NCI-H2227 (cell line): Measurements from ENCODE around the gene BRD8.
"Not testable (repeated sequence)": the region's sequence is repeated elsewhere in the genome, so short reads cannot be mapped to it uniquely, and the experiment has no call there.

Experiments used
- DNase-seq: peaks from one replicate; lab custom pipeline; 2025; ENCODE audit not compliant: unreplicated experiment; lab: John Stamatoyannopoulos, UW

The BRD8 gene

DNA sequence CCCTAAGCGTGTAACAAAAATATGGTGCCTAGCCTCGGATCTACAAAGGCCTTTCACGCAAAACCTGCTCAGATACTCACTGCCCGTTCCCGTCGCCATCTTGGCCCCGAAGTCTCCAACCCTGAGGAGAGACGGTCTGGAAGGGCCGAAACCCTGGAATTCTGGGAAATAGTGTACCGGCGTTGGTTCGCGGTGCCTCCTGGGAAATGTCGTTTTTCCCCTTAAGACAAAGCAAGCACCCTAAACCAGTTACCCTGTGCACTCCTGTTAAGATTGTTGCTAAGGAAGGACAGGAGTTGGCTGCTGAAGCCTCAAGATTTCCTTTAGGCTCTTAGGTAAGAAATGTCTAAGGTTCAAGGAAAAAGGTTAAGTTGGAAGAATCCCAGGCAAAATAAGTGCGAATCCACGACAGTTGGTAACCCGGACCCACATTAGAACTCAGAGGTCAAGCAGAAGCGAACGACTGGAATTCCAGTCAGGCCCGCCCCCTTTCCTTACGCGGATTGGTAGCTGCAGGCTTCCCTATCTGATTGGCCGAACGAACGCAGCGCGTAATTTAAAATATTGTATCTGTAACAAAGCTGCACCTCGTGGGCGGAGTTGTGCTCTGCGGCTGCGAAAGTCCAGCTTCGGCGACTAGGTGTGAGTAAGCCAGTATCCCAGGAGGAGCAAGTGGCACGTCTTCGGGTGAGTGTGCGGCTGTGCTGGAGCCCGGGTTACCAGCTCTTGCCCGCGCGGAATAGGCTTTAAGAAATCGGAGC, at the start of gene BRD8, which contains the start of gene KIF20A:
Gene BRD8, minus strand, starts transcription at position 115 of the 761 bp plus-strand sequence. Its CDS starts 16 bp downstream, at position 99.
Gene KIF20A, plus strand, starts transcription at position 597 of the 761 bp plus-strand sequence. CDS start 569 bp downstream, outside the sequence.
- peak; percentile 94 for DNase-seq

- no peak for DNase-seq
Observed at GRCh38 chr5:138226910-138227309, 48.5 kb upstream of the BRD8 start.

GRCh38 chr5:138224712-138225111, 46.3 kb upstream of the BRD8 start:
- no peak for DNase-seq

DNA sequence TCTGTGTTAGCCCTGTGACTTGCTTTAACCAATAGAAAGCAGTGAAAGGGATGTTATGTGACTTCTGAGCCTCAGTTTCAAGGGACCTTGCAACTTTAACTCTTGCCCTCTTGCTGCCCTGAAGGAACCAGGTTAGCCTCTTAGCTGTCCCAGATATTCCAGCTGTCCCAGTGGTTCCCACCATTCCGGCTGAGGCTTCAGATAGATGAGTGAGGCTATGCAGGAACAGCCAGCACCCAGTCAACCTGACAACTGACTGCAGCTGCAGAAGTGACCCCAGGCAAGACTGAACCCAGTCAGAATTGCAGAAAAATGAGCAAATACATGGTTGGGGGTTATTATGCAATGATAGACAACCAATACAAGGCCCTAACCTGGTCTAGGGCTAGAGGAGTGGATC, 45.1 kb upstream of the BRD8 start:
- no peak for DNase-seq

DNA sequence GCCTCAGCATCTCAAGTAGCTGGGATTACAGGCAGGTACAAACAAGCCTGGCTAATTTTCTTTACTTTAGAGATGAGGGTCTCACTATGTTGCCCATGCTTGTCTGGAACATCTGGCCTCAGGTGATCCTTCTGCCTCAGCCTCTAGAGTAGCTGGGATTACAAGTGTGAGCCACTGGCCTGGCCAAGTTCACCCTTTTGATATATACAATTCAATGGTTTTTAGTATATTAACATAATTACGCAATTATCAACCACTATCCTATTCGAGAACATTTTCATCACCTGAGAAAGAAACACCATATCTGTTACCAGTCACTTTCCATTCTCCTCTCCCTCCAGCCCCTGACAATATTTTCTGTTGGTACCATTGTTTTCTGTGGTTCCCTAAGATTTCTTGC, 38.4 kb upstream of the BRD8 start:
- no peak for DNase-seq

DNA sequence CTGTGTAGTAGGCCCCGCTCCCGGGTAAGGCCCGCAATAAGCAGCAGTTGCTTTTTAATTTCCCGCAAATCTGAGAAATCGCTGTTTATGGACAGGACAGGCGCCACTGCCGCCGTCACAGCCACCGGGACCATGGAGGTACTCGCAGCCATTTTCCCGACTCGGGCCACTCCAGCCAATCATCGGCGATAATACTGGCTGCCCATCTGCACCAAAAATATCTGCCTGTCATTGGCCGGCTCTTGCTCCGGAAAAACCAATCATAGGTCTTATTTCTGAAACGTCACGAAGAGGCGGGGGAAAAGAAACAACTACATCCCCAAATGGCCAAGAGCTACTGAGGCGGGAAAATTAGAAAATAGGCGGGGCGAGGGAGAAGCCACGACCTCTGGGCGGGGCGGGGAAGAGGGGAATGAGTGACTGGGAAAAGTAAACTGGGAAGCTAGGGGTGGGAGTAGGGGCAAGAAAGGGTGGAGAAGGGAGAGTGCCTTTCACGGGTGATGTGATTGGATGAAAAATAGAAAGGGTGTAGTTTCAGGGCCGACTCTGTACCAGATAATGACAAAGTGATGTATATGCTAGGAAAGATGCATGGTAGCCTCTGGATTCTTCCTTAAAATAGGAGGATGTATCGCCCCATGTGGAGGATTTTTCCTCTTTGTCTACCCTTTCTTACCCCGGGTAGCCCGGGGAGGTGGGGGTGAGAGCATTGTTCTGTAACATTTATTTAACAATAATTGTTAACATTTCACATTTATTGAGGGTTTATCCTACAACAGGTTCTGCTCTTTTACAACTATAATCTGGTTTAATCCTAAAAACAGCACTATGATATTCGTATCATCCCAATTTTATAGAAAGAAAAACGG, 35.0 kb upstream of the BRD8 start, which contains the start of gene CDC23:
Gene CDC23, minus strand, starts transcription at position 163 of the 869 bp plus-strand sequence. Its CDS starts 11 bp downstream, at position 152.
- DNase-seq: peak; percentile 97

GRCh38 chr5:138212828-138213160, 34.4 kb upstream of the BRD8 start:
- no peak for DNase-seq

GRCh38 chr5:138210985-138211384, 32.6 kb upstream of the BRD8 start:
- DNase-seq: no peak

GRCh38 chr5:138193859-138194258, 15.4 kb upstream of the BRD8 start:
- not testable (repeated sequence) for DNase-seq

DNA sequence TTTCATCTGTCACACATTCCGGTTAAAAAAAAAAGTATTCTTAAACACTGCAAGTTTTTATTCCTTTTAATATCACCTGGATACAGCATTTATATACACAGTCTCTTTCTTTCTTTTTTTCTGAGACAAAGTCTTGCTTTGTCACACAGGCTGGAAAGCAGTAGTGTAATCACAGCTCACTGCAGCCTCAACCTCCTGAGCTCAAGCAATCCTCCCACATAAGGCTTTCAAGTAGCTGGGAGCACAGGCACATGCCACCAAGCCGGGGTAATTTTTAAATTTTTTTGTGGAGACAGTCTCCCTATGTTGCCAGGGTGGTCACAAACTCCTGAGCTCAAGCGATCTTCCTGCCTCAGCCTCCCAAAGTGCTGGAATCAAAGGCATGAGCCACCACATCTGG, 14.4 kb upstream of the BRD8 start:
- no peak for DNase-seq

DNA sequence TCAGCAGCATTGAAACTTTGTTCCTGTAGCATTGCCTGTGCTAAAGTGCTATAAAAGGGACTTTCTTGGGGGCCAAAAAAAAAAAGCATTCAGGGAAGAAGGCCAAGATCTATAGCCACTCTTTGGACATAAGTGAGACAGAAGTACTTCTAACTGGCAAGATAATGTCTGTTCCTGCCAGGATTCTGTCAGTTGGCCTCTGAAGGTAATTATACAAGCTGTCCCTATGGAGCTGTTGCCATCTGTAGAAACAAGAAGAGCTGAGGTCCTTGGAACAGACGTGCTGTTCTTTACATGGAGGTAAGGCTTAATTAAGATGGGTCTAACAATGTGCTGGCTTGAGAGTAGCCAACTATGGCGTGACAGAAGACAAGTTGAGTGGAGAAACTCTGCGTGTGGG, 10.2 kb upstream of the BRD8 start:
- no peak for DNase-seq

GRCh38 chr5:138186002-138186447, 7.6 kb upstream of the BRD8 start:
- no peak for DNase-seq

- DNase-seq: no peak
Observed at GRCh38 chr5:138182808-138183207, 4.4 kb upstream of the BRD8 start.

GRCh38 chr5:138180841-138181240, 2.4 kb upstream of the BRD8 start:
- DNase-seq: no peak

DNA sequence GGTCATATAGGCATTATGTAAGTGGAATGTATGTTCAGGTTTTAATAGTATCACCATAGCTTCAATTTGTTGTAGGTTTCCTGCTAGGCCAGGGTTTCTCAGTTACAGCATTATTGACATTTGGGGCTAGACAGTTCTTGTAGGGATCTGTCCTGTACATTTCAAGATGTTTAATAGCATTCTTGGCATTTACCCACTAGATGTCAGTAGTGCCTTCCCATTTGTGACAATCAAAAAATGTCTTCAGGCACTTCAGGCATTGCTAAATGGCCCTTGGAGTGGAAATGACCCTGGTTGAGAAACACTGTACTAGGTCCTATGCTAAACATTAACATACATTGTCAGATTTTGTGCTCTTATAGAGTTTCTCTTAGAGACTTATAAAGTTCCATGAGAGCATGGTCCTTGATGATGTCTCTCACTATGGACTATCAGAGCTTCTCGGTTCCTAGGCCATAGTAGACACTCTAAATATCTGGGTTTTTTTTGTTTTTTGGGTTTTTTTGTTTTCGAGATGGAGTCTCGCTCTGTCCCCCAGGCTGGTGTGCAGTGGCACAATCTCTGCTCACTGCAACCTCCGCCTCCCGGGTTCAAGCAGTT, 1.9 kb upstream of the BRD8 start:
- peak; percentile 71 for DNase-seq

DNA sequence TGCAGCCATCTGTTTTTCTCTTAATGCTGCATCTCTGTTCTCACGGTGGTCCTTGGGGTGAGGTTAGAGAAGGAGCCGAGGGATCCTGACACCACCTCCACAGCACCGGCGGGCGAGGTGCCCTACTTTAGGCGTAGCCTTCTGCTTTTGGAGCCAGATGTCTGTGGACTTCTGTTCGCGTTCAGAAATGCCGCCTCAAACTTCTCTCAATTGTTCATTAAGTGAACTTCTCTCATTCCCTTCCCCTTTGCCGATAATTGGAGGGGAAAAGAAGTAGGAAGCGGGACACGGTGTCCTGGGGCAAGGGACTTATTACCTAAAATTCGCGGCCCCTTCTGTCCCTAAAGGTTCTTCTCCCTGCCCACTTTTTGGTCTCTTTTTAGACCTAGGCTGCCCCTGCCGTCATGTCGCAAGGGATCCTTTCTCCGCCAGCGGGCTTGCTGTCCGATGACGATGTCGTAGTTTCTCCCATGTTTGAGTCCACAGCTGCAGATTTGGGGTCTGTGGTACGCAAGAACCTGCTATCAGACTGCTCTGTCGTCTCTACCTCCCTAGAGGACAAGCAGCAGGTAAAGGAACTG, 937 bp upstream of the BRD8 start:
- DNase-seq: no peak

DNA sequence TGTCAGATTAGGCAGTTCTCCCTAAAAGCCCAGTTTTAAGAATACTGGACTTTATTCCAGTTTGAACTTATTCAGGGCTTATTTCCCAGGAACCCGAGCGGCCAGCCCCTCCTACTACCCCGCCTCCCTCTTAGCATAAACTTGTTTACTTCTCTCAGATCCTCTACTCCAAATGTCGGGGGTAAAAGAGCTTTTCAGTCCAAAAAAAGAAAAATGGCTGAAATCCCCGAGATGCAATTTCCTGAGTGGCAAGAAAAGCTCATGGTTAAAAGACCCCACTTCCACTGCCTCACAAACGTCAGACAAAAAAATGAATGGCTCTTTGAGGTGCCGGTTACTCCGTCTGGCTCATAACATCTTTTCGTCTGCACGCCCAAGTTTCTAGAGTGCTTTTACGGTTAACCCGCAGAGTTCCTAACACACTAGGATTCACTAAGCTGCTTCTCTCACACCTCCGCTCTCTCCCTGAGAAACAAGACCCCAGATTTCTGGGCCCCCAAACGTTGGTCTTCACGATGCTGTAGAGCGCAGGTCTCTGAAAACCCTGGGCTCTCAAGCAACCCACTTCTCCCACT, 402 bp downstream of the BRD8 start:
- DNase-seq: peak; percentile 28

GRCh38 chr5:138170299-138170698, 8.1 kb downstream of the BRD8 start:
- no peak for DNase-seq

DNA sequence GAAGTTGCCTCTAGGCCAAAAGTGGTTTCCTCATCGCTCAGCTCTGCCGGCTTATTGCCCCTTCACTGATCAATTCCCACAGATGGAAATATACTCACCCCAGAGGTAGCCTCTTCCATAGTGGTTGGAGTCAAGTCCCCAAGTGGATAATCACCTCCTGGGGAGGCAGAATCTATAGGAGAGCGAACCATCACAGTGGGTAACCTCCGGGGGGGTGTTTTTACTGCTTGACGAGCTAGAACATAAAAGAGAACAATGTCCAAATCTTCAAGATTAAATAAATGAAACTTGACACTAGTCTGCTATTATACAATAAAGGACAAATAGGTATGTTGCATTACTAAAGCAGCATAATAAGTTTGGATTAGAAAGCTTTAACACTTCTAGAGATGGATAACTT, 9.3 kb downstream of the BRD8 start:
- no peak for DNase-seq

GRCh38 chr5:138163721-138164120, 14.7 kb downstream of the BRD8 start:
- DNase-seq: no peak

- DNase-seq: no peak
Observed at GRCh38 chr5:138160706-138161105, 17.7 kb downstream of the BRD8 start.
